Inflammatory macrophage (primary cell): ENCODE results near the gene GAPVD1.
A peak's percentile ranks its signal among the peaks of the same experiment; 100 is the strongest.
"Not testable (repeated sequence)": the region's sequence is repeated elsewhere in the genome, so short reads cannot be mapped to it uniquely, and the experiment has no call there.

Experiments used
- DNase-seq, 2 donors: peaks; one replicate each; pipeline ENCODE4 v3.0.0-alpha.2; 2020 to 2022

GAPVD1 gene

DNA sequence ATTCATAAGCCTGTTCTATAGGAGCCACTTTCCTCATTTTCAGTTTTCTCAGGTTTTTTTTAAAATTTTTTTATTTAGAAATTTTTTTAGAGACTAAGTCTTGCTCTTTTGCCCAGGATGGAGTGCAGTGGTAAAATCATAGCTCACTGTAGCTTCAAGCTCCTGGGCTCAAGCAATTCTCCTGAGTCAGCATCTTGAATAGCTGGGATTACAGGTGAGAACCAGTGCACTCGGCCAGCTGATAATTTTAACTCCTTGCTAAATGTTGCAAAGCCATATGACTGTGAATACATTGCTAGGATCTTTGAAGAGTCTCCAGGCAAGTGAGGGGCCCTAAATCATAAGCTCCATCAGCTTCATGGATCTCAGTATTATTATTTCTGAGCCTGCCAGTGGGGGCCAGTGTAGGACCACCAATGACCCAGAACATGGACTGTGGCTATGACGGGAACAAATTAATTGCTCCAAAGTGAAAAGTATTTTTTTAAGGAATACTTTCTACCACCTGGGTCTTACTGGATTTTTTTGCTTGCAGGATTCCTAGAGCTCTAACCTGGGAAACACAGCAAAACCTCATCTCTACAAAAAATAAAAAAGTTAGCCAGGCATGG, 5.7 kb upstream of the GAPVD1 start:
- peak; percentile 28 to 29 for DNase-seq

DNA sequence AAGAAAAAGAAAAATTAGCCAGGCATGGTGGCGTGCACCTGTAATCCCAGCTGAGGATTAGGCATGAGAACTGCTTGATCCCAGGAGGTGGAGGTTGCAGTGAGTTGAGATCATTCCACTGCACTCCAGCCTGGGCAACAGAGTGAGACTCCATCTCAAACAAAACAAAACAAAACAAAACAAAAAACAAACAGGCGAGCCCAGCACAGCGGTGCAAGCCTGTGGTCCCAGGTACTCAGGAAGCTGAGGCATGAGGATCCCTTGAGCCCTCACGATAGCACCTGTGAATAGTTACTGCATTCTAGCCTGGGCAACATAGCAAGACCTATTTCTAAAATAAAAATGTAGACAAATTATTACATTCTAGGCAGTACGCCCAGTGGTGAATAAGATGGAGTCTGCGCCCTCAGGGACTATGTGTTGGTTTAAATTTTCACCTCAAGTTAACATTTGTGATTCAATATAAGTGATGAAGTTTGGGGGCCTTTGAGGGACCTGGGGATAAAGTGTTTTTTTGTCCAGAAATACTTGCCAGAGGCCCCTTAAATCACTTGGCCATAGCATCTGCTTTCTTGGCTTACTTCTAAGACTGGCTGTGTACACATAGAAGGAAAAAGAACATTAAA, 3.4 kb upstream of the GAPVD1 start:
- DNase-seq: no peak

DNA sequence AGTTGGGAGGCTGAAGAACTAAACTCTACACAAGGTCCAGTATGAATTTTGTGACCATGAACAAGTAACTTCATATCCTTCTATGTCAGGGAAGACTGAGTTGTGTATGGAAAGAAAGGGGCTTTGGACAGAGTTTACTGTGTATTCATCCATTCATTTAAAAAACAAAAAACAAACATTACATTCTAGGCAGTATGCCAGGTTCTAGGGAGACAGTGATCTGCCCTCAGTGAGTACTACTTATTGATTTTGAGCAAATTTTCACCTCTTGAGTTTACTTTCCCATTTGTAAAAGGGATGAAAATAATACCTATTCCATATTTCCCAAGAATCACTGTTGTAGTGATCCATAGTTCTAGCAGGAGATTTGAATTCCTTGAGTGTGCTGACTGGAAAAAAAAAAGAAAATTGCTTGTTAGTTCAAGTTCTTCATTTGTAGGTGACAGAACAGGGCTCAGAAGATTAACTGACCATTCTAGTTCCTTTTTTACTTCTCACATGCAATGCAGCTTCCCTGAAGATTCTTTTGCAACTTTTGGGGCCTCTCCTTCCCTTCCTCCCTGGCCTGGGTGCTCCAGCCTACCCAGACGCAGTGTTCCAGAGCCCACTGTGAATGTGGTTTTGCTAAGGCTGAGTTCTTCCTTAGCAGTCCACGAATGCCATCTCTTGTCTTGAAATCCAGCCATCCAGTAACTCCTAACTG, 2.6 kb upstream of the GAPVD1 start:
- DNase-seq: peak; percentile 87 to 89

DNA sequence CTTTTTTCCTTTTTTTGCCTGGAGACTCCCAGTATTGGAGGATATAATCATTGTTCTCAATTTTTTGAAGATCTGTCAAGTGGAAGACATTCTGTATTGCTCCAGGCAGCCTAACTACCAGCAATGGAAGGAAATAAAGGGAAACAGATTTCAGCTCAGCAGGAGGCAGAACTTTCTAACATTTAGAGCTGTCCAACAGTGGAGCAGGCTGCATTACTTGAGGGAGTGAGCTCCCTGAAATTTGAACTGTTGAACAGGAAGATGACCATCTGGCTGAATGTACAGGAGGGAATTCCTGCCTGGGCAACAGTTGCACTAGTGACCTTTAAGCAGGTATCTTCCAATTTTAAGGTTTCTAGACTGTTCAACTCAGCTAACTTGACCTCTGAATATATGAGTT, 1.1 kb upstream of the GAPVD1 start:
- DNase-seq: no peak

DNA sequence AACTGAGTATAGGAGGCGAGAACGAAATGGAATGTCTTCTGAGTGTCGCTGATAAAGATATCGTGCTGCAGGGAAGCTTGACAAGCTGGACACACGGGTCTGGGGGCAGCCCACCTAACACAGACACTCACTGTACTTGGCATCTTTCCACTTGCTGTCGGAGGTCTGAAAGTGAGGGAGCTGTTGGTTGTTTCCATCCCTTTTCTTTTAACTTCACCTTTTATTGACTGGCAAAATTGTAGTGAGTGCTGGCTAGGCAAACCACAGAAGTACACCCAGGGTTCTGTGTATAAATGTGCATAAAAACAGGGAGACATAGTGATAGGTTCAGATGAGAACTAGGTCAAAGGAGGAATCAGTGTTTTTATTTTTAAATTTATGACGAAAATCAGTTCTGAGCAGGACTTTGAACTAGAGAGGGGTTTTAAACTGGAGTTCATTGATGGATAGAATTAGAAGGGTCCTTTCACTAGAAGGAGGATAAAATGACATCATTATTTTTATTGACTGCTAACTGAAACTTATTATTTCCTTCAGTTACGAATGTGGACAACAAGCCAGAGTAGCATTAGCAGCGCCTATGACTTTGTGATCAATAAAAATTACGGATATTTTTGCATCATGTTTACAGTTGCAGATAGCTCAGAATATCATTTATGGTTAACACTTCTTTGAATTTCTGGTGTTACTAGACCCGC, 817 bp downstream of the GAPVD1 start:
- DNase-seq: no peak

DNA sequence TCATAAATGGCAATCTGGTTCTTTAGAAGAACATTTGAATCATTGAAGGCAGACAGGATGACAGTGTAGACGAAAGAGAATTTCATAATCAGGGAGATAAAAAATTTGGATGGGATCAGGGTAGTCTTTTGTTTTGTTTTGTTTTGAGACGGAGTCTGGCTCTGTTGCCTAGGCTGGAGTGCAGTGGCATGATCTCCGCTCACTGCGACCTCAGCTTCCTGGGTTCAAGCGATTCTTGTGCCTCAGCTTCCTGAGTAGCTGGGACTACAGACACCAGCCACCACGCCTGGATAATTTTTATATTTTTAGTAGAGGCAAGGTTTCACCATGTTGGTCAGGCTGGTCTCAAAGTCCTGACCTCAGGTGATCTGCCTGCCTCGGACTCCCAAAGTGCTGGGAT, 2.4 kb downstream of the GAPVD1 start:
- not testable (repeated sequence) for DNase-seq

DNA sequence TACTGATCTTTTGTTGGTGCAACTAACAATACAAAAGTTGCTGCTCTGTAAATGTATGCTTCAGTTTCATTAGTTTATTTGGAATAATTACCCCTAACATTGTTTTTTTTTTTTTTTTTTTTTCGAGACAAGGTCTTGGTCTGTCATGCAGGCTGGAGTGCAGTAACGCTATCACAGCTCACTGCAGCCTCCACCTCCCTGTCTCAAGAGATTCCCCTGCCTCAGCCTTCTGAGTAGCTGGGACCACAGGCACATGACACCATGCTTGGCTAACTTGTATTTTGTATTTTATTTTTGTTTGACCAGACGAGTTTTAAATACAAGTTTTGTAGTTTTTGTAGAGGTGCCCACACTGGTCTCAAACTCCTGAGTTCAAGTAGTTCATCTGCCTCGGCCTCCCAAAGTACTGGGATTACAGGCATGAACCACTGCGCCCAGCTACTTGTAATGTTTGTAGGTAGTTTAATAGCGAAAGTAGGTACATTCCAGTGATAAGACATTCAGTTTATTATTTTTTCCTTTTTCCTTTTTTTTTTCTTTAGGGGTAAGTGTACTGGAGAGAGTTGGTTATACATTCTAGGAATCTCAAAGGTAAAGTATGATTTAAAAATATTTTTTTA, 6.9 kb downstream of the GAPVD1 start:
- no peak for DNase-seq

DNA sequence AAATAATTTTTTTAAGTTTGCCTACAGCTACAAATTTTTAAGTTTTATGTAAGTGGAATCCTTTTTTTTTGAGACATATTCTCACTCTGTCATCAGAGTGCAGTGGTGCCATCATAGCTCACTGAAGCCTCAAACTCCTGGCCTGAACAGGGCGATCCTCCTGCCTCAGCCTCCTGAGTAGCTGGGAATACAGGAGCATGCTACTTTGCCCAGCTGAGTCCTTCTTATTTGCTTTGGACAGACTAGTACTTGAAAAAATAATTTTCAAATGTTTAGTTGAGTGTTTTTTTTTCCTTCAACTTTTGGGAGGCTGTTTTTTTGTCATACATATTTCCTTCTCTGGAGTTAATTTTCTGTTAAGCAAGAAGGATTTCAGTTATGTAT, 7.4 kb downstream of the GAPVD1 start:
- no peak for DNase-seq

DNA sequence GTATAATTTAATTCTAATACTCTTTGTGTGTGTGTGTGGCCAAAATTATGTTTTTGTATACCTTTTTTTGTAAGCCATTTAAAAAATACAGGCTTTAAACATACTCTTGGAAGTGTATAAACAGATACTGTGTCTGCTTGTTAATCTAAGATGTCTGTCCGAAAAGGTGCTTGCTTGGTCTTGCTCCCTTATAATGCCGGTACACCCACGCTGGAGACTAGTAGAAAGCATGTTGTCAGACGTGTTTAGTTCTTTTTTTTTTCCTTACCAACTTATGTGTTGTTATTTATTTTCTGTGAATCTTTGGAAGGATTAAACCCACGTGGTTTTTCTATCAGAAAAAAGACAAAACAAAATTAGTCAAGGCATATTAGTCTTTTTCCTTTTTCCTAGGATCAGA, 9.5 kb downstream of the GAPVD1 start:
- no peak for DNase-seq

DNA sequence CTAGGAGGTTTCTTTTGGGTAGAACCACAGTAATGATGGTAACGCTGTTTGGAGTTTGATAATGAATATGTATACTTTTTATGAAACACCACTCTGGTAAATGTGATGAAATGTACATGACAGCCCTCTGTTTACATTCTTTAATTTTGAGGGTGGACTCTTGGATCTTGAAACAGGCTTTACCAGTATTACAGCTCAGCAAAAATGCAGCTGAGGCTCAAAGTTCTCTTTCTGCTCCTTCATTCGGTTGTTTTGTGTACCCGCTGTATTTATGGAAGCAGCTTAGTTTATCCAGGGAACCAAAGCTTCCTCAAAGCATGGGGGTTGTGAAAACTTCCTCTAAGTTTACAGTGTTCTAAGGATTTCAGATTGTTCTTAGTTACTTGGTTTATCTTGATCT, 11.1 kb downstream of the GAPVD1 start:
- peak; percentile 37 to 50 for DNase-seq

DNA sequence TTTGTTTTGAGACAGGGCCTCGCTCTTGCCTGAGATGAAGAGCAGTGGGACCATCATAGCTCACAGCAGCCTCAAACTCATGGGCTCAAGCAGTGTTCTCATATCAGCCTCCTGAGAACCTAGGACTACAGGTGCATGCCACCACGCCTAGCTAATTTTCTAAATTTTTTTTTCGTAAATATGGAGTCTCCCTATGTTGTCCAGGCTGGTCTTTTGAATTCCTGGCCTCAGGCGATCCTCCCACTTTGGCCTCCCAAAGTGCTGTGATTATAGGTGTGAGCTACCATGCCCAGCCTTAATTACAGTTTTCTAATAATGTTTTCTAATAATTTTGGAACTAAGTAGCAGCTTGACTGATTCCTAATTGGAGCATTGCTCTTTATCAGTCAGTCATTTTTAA, 15.1 kb downstream of the GAPVD1 start:
- DNase-seq: no peak

DNA sequence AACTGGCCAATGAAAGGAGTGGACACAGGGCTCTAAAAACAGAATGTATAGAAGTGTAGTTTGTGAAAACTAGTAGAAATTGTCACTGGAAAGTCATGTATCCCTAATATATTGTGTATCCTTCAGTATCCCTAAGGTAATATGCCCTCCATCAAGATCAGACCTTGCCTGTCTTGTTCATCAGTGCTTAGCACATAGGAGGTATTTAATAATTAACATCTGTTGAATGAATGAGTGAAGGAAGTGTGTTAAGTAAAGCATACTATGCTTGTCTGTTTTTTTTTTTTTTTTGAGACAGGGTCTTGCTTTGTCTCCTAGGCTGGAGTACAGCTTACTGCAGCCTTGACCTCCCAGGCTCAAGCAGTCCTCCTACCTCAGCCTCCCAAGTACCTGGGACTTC, 15.8 kb downstream of the GAPVD1 start:
- no peak for DNase-seq

DNA sequence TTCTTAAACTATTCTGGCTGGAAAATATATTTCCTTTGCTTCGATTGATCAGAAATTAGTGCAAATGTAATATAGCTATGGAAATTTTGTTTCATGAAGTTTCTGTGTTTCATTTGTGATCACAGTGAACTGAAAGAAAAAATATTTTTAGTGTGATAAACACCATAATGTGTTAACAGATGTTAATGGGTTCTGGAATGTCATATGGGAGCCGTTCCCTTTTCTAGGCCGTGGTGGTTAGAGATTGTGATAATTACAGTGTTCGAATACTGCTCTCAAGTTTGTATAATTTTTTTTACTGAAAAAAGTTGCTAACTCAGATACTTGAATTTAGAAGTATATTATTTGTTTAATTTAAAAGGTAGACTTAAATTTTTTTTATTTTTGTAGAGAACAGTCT, 19.3 kb downstream of the GAPVD1 start:
- DNase-seq: no peak

DNA sequence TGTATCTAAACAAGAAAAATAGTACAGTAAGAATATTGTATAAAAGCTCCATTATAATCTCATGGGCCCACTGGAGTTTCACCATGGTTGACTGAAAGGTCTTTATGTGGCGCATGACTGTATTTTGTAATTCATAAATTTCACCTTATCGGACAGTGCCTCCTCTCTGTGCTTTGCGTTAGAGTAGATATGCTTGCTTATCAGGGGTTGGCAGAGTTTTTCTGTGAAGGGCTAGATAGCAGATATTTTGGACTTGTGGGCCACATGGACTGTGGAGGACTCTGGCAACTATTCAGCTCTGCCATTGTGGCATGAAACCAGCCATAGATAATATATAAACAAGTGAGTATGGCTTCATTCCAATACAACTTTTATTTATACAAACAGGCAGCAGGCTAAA, 23.2 kb downstream of the GAPVD1 start:
- no peak for DNase-seq

DNA sequence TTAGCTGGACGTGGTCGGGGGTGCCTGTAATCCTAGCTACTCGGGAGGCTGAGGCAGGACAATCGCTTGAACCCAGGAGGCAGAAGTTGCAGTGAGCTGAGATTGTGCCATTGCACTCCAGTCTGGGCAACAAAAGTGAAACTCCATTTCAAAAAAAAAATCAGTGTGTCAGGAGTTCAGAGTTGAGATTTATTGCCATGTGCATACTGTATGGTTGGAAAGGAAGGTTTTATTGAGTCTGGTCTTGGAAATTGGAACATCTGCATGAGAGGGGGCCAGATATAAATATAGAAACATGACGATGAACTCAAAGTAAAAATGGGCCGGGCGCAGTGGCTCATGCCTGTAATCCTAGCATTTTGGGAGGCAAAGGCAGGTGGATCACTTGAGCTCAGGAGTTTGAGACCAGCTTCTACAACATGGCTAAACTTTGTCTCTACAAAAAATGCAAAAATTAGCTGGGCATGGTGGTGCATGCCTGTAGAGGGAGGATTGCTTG, 25.4 kb downstream of the GAPVD1 start:
- DNase-seq: not testable (repeated sequence)

DNA sequence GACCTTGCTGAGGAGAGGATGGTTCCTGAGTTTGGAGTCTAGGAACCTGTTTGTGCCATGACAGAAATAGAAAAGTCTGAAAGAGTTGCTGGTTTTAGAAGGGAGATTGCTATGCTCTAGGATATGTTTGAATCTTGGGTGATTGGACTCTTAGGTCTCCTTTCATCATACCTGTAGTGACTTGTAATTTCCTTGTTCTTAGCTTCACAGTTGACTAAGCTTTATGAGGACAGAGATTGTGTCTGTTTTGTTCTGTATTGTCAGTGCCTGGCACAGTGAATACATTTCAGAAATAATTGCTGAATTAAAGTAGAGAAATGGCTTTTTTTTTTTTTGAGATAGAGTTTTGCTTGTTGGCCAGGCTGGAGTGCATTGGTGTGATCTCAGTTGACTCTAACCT, 31.5 kb downstream of the GAPVD1 start:
- no peak for DNase-seq

DNA sequence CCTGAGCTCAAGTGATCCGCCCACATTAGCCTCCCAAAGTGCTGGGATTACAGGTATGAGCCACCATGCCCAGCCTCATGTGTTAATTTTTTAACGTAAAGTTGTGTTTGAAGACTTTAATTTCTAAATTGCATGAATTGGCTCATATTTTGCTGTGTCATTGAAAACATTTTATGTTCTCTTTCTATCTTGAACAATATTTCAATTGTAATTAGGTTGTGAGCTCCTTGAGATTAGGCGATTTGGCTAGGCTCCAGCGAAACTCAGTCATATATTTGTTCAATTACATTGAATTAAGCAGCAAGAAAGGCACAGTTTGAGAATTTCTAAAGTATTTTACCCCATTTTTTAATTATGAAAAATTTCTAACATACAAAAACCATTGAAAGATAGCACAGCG, 34.0 kb downstream of the GAPVD1 start:
- DNase-seq: no peak

DNA sequence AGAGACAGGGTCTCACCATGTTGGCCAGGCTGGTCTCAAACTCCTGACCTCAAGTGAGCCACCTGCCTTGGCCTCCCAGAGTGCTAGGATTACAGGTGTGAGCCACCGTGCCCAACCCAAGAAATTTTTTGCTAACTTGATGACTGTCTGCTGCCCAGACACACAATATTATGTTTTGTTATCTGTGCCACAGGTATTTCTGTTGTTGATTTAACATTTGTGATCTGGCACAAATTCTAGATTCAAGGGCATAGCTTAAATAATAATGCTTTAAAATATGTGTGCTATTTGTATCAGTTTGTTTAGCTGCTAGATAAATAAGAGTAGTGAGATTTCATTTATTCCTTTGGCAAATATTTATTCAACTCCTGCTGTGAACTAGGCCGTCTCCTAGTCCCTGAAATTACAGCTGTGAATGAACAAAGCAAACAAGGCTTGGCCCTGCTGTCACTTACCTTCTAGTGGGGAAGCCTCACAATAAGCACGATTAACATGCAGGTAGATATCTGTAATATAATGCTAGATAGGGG, 35.3 kb downstream of the GAPVD1 start:
- DNase-seq: no peak

DNA sequence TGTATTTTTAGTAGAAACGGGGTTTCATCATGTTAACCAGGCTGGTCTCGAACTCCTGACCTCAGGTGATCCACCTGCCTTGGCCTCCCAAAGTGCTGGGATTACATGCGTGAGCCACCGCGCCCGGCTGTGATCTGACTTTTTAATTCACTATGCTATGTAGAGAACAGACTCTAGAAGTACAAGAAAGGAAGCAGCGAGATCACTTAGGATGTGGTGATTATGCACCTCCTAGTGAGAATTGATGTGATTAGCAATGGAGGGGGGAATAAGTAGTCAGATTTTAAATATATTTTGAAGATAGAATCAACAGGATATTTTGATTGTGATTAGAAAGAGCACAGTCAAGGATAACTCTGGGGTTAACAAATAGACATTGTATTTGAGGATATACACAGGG, 36.3 kb downstream of the GAPVD1 start:
- no peak for DNase-seq

DNA sequence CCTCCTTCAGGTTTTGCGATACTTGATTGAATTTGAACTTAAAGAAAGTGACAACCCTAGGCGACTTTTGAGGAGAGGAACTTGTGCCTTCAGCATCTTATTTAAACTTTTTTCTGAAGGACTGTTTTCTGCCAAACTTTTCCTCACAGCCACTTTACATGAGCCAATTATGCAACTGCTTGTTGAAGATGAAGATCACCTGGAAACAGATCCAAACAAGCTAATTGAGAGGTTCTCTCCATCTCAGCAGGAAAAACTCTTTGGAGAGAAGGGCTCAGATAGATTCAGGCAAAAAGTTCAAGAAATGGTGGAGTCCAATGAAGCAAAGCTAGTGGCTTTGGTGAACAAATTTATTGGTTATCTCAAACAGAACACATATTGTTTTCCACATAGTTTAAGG, 40.6 kb downstream of the GAPVD1 start:
- DNase-seq: no peak

DNA sequence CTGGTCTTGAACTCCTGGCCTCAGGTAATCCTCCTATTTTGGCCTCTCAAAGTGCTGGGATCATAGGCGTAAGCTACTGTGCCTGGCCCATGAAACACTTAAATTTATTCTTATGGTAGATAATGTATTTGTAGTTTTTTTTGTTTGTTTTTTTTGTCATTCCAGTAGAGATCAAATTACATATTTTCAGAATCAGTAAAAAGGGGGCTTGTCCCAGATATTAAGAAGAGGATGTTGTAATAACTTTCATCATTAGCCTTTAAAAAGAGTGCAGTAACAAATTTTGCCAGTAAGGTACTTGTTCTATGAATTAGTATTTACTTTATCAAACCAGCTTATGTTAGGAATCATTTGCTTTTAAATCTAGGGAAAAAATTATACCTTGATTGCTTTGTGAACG, 42.6 kb downstream of the GAPVD1 start:
- no peak for DNase-seq

DNA sequence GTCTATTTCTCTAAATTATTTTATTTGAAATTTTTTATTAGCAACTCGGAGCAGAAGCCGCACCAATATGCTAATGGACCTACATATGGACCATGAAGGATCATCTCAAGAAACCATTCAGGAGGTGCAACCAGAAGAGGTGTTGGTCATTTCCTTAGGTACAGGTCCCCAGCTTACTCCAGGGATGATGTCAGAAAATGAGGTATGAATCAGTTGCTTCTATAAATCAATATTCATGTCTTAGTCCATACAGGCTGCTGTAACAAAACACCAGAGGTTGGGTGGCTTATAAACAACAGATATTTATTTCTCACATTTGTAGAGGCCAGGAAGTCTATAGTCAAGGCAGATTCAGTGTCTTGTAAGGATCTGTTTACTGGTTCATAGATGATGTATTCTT, 50.8 kb downstream of the GAPVD1 start:
- DNase-seq: no peak

DNA sequence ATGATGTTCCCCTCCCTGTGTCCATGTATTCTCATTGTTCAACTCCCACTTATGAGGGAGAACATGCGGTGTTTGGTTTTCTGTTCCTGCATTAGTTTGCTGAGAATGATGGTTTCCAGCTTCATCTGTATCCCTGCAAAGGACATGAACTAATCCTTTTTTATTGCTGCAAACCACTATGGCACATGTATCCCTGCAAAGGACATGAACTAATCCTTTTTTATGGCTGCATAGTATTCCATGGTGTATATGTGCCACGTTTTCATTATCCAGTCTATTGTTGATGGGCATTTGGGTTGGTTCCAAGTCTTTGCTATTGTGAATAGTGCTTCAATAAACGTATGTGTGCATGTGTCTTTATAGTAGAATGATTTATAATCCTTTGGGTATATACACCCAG, 54.7 kb downstream of the GAPVD1 start:
- DNase-seq: not testable (repeated sequence)
